A204.1 (cell line): ENCODE measurements around the gene TAOK3.

ENCODE experiments used
- FAIRE-seq: peaks from 2 replicates; lab custom pipeline; 2012; peaks lifted over from hg19 to GRCh38; lab: Jason Lieb, UNC

Gene TAOK3

DNA sequence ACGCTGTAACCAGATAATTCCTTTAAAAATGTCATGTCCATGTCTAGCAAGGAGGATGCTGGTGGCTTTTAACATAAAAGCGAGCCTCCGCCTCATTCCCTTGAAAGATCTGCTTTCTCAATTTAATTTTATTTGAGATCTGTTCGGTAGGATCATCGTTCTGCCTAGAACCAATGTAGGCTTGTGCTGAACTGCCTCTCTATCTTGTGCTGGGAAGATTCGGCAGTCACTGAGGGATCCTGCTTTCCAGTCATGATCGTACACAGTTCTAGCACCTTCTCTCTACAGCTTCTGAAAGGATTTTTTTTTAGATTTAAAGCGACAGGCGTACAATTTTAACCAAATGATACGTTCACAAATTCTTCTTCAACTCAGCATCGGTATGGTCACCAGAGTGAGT lies 182.4 kb downstream of the TAOK3 start:
- no peak for FAIRE-seq

DNA sequence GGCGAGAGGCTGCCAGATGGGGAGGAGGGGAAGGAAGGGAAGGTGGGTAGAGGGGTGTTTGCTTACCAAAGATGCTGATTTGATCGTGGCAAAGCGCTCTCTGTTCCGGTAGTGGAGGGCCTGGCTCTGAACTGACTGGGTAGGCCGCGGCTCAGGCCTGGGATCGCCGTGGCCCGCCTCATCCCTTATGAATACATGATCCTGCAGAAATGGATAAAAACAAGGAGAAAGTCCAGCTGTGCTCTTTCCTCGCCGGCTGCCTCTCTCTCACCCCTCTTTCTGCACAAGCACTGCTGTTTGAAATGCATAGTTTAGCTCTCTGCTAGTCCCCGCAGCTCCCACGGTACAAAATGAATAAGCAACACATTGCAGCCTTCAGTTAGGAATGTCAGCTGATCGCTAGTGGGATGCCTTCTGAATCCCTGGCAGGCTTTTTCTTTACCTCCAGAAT lies 182.9 kb downstream of the TAOK3 start:
- no peak for FAIRE-seq

DNA sequence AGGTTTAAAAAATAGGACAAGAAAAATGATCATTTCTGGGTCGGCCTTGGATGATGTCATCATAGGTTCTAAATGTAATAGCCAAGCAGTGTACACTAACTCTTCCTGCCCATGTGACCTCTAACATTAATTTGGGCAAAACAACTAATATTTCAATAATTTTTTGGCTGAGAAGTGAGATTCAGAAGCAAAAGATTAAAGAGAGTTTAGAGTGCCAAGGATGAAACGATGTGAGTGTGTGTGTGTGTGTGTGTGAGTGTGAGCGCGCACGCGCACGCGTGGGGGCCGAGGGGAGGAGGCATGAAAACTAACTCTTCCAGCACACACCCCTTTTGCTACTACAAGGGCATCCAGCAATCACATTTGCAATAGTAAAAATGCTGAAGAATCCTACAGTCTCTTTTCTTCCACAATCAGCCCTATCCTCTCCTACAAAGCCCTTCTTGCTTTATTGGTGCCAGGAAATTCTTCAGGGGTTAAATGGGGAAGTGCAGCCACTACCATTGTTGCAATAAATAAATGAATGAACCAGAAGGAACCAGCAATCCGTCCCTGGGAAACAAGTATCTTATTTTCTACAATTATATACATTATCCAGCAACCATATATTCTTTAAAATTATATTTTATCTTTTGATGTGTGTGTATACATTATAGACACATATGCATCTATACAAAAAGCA lies 183.9 kb downstream of the TAOK3 start:
- no peak for FAIRE-seq

DNA sequence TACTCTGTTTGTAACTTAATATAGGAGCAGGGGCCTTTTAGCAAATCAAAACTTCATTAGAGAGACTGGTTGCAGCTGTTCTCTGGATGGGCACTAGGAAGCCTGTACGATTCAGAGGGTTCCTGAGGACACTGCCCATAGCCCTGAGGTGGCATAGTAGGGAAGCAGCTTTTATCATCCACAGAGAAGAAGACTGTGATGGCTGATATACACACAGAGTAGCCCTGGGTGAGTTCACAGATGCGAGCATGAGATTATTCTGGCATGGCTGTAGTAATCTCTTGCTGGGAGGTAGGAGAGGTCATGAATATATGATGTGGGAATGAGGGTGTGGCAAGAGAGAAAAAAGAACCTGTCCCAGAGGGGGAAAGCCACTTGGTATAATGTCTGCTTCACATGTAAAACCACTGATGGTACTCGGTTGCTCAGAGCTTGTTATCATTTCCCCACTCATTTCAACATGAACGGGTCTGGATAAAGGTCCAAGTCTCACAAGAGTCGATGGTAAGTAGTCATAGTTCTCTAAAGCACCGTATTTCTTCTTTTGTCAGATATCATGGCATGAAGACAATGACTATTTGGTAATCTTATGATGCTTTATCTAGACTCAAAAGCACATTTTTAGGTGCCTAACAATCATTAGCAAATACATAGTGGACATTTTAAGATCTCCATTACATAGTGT lies 184.8 kb downstream of the TAOK3 start:
- no peak for FAIRE-seq

DNA sequence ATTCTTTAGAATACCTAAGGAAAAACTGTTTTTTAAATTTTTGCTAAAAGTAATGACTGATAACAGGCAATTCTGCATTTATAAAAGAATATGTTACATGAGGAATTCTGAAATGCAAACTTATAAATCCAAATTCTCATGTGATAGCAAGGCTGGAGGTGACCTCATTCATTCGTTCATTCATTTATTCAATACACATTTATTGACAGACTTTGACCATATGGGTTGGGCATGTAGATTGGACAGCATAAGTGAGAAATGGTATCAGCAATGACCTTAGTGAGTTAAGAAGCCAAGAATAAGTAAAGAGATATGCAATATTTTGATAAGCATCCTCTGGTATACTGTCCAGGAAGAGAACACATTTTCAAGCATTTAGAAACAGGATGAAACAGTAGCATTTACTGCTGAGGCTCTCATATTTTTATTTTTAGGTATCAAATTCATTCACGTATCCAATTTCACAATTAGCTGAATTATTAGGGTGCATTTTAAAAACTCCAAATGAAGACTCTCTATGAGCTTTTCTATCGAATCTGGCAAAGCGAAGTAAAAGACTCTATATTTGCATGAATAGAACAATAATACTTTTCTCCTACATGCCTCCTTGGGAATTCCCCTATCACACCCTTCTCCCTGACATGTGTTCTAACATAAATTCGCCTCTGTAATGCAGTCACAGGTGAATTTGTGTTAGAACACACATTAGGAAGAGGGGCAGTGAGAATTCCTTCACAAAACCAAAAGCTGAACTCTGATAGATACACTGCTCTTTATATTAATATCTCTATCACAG lies 186.9 kb downstream of the TAOK3 start:
- no peak for FAIRE-seq

DNA sequence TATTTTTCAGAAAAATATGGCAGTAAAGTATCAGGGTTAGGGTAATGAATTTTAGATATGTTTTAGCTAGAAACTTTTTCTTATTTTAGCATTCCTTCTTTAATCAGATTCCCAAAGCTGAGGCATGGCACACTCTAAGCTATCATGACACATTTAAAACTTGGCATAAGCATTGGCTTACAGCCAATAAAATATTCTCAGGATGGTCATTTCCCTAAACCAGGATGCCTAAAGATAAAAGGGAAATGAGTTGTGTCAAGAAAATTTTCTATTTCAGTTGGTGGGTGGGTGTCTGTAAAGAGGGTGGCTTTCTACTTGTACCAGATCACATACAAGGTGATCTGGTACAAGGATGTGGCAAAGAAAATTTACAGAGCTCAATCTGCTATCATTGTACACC lies 189.0 kb downstream of the TAOK3 start:
- FAIRE-seq: no peak

DNA sequence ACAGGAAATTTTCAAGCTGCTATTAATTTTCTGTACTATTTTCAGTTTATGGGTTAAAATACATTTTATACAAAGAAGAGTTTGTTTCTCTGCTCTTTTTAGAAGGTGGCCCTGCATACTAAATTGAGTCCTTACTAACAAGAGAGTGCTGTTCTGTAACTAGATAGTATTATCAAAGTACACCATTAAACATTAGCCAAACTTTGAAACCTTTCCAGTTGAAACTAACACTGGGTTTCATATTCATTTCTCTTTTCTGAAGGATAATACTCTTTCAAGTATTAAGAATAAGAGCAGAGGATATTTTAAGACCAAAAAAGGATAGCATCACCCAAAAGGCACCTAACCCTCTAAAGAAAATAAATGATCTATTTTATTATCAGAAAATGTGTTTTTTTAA lies 189.6 kb downstream of the TAOK3 start:
- FAIRE-seq: no peak

DNA sequence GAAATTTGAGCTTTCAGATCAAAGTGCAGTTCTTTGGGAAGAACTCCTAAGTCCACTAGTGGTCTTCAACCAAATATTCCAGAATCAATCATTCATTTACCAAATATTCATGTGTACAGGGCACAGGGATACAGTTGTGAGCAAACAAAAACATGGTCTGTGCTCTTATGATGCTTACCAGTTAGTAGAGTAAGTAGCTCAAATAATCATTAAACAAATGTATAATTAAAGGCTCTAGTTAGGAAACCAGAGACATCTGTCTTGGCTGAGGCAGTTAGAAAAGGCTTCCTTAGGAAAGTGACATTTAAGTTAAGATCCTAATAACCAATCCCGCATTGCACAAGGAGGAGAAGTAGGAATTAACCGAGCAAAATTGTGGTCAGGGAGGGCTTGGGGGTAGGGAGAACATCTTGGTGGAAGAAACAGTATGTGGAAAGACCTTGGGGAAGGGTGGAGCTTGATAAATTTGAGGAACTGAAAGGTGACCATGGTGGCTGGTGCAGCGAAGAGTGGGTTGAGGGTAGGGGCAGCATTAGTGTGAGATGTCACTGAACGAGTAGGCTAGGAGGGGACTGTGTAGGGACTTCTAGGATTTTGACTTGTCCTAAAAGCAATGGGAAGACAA lies 196.8 kb downstream of the TAOK3 start:
- FAIRE-seq: no peak

DNA sequence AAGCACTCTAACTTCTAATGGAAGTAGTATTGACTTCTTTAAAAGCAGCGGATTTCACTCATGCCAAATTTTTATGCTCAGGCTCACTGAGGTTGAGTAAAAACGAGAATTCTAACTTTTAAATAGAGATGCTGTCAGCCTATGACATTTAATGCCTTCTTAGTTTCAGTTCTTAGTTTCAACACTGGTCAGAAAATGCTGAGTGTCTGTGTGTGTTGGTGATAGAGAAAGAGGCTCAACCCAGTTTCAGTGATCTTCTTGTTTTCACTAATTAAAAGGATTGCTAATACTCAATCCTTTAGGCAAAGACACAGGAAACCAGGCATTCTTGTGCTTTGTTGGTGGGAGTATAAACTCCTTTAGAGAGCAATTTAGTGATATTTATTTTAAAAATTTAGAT lies 205.8 kb downstream of the TAOK3 start:
- no peak for FAIRE-seq

DNA sequence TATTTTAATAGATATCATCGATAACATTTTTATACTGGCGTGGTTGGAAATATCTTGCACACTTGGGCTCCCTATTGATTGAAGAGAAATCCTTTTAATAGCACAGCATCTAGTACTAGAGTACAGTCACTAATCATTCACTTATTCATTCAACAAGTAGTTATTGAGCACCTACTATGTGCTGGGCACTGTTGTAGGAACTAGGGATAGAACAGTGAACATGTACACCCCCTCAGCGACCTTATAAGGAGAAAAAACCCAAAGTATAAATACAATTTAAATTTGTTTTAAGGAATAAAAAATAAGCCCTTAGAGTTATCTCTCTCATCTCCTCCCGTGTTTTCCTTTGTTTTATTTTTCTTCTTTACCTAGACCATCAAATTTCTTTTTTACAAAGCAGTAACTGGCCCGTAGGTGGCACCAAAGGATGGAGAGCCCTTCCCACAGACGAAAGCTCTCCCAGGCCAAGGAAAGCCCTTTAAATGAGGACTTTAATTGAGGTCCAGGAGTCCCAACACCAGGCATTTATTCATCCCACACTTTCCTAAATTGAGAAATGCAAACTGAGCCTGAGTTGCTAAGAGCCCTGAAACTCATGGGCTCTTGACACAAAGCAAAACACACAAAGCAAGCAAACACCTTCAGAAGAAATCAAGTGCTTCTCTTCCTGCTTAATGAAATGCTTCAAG lies 207.8 kb downstream of the TAOK3 start:
- peak; percentile 74 for FAIRE-seq

DNA sequence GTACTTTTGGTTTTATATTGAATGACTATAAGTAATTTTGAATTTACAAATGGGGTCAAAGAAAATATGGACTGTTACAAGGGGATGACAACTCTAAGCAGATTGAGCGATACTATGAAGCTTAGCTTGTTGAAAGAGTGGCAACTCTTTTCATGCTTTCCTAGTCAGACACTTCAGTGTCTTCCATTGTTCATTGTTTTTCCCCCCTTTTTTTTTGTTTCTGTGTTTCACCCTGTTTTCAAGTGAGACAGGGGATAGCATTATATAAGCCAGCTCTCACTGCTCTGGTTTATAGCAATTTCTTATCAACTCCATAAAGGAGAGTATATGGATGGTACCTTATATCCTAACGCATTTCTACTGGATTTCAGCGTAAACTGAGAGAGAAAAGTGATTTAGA lies 212.2 kb downstream of the TAOK3 start:
- FAIRE-seq: no peak

DNA sequence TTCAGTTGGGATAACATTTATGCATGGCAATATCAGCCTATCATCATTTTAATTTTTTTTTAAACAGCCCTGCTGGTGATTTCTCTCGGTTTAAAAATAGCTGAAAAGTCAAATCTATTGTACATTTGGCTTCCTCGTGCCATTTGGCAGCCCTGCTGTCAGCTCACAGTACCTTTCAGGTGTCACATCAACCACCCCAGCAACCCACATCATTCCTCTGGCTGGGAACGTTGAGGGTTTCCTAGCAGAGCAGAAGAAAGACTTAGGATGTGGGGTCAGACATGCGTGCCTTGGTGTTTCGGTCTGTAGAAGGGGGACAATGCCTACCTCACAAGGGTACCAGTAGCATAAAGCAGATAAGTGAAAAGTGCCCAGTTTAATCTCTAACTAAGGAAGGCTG lies 221.0 kb downstream of the TAOK3 start:
- FAIRE-seq: no peak

DNA sequence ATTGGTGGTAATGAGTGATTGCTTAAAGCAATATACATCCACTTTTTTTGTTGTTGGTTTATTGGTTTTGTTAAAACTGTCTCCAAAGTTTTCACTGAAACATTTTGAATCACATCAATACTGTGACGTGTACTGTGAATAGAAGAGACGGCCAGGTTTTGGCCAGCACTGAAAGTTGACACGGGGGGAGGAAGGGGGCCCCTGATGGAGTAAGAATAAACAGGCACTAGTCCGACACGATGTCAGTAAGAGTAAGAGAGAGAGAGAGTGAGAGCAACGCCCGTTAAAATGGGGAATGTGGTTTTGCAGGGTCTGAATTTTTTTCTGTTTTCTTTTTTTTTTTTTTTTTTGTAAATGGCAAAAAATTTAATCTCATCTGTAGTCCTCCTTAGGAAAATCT lies 222.1 kb downstream of the TAOK3 start:
- FAIRE-seq: no peak

DNA sequence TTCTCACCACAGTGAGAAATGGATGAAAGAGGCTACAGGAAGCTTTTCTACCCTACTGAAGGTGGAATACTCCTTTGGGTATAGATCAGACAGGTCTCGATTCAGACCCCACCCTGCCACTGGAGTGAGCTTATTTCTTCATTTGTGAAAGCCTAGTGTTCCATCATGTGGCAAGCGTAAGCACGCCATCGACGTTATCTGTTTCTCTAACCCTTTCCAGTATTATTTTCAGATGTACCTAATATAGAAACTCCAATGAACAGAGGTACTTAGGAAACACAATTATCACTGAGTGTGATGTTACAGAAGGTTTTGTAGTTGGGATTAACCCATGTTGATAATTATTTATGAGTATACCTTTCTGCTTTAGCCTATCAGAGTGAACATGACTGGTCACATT lies 224.4 kb downstream of the TAOK3 start:
- FAIRE-seq: no peak

DNA sequence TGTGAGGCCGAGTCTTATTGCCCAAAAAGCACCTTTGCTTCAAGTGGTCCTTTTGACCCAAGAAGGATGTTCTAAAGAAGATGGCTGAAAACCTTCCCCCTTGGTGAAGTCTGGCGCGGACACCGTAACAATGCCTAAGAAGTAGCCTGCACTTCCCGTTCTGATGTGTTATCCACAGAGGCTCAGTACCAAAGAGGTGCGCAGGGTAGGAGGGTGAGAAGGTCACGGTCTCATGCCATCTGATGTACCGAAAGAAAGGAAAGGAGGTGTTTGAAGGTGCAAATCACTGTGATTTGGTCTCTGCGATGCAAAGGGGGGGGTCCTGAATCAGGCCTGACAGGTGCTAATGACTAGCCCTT lies 226.9 kb downstream of the TAOK3 start:
- FAIRE-seq: no peak

DNA sequence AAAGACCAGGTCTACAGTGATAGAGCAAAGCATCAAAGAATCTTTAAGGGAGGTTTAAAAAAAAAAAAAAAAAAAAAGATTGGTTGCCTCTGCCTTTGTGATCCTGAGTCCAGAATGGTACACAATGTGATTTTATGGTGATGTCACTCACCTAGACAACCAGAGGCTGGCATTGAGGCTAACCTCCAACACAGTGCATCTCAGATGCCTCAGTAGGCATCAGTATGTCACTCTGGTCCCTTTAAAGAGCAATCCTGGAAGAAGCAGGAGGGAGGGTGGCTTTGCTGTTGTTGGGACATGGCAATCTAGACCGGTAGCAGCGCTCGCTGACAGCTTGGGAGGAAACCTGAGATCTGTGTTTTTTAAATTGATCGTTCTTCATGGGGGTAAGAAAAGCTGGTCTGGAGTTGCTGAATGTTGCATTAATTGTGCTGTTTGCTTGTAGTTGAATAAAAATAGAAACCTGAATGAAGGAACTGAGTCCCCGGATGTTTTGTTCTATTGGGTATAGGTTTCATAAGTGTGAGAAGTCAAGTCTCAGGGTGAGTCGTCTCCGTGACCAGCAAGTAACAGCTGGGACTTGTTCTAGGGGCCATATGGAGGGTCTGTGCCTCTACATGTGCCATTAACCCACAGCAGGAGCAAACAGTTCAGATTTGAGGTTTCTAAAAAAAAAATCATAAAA lies 227.5 kb downstream of the TAOK3 start:
- FAIRE-seq: no peak

DNA sequence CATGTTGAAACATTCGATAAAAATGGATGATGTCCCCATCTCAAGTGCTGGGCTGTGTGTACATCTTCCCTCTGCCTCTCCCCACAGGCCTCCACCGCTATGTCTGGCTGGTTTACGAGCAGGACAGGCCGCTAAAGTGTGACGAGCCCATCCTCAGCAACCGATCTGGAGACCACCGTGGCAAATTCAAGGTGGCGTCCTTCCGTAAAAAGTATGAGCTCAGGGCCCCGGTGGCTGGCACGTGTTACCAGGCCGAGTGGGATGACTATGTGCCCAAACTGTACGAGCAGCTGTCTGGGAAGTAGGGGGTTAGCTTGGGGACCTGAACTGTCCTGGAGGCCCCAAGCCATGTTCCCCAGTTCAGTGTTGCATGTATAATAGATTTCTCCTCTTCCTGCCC lies 228.2 kb downstream of the TAOK3 start:
- FAIRE-seq: no peak

DNA sequence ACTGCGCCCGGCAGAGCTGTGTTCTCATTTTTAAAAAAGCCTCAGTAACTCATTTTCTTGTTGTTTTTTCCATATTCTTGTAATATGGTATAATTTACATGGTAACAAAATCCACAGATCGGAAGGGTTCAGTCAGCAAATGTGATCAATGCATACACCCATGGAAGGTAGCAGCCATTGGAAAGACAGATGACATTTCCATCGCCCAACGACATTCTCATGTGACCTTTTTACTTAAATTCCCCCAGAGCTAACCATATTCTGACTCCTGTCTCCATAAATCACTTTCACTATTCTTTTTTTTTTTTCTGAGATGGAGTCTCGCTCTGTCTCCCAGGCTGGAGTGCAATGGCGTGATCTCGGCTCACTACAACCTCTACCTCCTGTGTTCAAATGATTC lies 231.9 kb downstream of the TAOK3 start:
- no peak for FAIRE-seq

DNA sequence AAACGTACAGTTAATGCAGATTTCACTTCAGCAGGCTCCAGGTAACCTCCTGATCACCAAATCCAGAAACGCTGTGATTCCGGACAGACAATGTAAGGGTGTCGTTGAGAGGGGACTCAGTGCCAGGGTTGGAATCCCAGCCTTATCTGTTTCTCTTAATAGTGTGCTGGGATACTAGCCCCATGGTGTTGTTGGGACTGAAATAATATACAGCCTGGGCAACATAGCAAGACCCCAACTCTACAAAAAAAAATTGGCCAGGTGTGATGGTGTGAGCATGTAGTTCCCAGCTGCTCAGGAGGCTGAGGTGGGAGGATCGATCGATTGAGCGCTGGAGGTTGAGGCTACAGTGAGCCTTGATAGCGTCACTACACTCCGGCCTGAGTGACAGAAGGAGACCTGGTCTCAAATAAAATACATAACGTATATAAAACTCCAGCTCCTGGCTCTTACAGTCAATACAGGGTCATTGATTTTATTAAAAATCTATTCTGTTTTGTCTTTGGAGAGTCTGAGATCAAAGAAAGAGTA lies 235.5 kb downstream of the TAOK3 start:
- no peak for FAIRE-seq

DNA sequence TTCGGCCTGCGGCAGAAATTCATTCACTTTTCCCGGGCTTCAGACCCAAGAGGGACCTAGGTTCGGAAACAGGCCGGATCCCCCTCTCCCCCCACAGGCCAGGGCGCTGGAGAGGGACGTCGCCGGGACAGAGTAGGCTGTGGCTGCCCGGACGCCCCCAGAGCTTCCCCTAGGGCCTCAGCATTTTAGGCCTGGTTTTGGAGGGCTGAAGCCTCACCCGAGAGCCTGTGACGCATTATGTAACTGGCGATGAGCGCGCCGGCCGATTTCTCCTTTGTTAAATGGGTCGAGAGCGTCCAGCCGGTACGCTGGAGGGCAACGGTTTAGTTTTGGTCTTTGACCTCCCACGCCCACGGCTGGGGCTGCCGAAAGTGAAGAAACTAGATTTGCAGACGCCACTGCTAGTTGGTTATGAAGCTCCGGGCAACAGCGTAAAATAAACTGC lies 236.1 kb downstream of the TAOK3 start:
- FAIRE-seq: no peak

DNA sequence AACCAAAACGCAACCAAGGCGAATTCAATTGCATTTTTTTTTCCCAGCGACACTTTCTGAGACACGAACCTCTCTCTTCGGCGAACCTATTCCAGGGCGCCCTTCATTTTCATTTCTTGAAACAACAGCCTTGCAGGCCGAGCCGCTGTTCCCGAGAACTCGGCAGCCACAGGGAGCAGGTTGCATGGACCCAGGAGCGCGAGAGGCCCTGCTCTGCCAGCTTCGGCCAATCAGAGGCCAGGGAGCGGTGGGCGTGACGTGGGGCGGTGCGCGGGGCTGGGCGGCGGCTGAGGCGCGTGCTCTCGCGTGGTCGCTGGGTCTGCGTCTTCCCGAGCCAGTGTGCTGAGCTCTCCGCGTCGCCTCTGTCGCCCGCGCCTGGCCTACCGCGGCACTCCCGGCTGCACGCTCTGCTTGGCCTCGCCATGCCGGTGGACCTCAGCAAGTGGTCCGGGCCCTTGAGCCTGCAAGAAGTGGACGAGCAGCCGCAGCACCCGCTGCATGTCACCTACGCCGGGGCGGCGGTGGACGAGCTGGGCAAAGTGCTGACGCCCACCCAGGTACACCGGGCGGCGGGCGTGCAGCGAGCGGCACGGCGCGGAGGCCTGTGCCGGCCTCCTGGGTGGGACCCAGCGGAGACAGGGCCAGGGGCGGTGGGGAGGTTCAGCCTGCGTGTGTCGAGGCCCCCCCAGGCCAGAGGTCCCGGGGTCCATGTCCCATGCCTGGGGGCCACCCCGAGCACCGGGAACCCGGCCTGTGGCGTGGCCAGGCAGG lies 236.7 kb downstream of the TAOK3 start, which contains the start of gene PEBP1:
Gene PEBP1 (plus strand): TSS at position 337 of the 771 bp plus-strand sequence. CDS start 86 bp downstream, at position 423.
- FAIRE-seq: no peak
